ENCODE results near the gene DIPK1C. TPM values are rescaled to one million over a fixed set of nuclear protein-coding genes. Genes with fewer than 3 reads are reported as not detected.

Gene DIPK1C
- total RNA-seq, 1 donor from 2014 or later = 13.7 TPM

DNA sequence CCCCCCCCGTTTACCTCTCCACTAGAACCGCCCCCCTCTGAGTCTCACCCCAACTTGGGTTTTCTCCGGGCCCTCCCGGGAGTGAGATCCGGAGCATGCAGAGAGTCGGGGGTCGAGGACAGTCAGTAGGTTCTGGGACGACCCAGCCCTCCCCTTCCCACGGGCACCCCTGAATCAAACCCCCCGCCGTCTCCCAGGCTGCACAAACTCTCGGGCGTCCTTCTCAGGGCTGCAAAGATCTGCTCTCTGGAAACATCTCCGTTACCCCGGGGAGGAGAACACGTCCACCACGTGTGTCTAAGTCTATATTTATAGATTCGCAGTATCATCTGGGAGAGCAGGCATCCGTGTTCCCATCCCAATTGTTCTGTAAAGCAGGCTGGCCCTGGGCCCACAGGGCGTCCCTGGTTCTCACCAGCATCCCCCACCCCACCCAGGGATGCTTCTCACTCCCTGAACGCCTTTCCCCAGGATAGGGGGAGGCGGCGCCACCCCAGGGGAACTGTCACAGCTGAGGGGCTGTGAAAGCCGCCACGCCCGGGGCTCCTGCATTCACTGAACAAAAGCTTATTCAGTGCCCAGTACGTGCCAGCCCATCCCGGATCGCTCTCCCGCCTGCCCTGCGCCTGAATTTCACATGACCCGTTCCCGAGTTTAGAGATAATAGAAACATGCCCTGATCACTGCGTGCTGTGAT is 765 bp upstream of the DIPK1C start:
- Mint-ChIP-seq H3K4me3 (peak overlapping the region; percentile 82), H3K9me3 (no peaks in the 10 kb centered on the region), H3K27ac (no peak overlapping the region), H3K36me3 (no peaks in the 10 kb centered on the region), H3K27me3 (ENCODE audit: insufficient read depth, low read depth) (peaks cover 40% of the 10 kb centered on the region), H3K4me1 (peaks cover 27% of the 10 kb centered on the region)
- Histone ChIP-seq H2AFZ (replicated peaks) (no peak overlapping the region), H3K79me2 (ENCODE audit: low read depth) (peaks cover 3% of the 10 kb centered on the region), H3K27me3 (peaks cover 50% of the 10 kb centered on the region), H3K9me3 (ENCODE audit: low read depth) (no peaks in the 10 kb centered on the region), H3F3A (ENCODE audit: low read depth) (peaks cover 42% of the 10 kb centered on the region), H3K36me3 (no peaks in the 10 kb centered on the region), H3K4me3 (peak overlapping the region; percentile 53), H3K27ac (no peak overlapping the region), H3K9ac (no peak overlapping the region), H3K4me1 (peaks cover 48% of the 10 kb centered on the region), H3K4me2 (peak overlapping the region; percentile 81), H4K20me1 (ENCODE audit: low read depth) (no peaks in the 10 kb centered on the region)
- peak; percentile 29 for DNase-seq (ENCODE audit: low spot score)
- TF ChIP-seq EZH2 (IDR thresholded peaks at IDR 0.05) (no peak), EZH2phosphoT487 (IDR thresholded peaks at IDR 0.05) (no peak), CTCF (IDR thresholded peaks at IDR 0.05) (no peak)

DNA sequence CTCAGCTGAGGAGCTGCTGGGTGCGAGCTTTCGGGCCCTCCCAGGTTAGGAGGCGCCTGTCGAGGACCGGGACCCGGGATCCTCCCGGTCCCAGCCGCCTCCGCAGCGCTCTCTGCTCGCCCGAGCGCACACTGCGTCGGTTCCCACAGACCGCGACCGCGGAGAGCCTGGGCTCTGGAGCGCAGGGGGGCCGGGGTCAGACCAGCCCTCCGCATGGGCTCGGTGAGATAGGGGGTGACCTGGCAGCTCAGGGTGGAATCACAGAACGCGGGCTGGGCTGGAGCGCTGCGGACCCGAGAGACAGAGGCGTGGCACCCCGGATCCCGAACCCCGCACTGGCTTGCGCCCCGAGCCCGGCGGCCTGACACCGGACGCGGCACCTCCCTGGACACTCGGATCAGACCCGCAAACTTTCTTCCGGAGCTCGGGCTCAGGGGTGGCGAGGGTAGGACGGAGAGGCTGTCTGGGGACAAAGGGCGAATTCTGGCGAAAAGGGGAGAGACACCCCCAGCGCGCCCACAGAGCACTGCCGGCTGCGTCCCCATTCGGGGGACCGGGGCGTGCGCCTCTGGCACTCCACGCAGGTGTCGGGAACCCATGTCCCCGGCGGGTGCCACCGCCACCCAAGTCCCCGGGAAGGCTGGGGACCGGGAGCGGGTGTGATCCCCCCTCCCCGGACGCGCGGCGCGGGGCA is 612 bp downstream of the DIPK1C start:
- Histone ChIP-seq H3K4me2 (peak overlapping the region; percentile 99), H3K27ac (no peak overlapping the region), H3K36me3 (no peaks in the 10 kb centered on the region), H3F3A (ENCODE audit: low read depth) (peaks cover 56% of the 10 kb centered on the region), H3K4me1 (peaks cover 62% of the 10 kb centered on the region), H2AFZ (replicated peaks) (peak overlapping the region; percentile 88), H4K20me1 (ENCODE audit: low read depth) (no peaks in the 10 kb centered on the region), H3K9ac (peak overlapping the region; percentile 9), H3K4me3 (peak overlapping the region; percentile 91), H3K27me3 (peaks cover 50% of the 10 kb centered on the region), H3K9me3 (ENCODE audit: low read depth) (no peaks in the 10 kb centered on the region), H3K79me2 (ENCODE audit: low read depth) (peaks cover 3% of the 10 kb centered on the region)
- Mint-ChIP-seq H3K4me3 (peak overlapping the region; percentile 75), H3K36me3 (no peaks in the 10 kb centered on the region), H3K27me3 (ENCODE audit: insufficient read depth, low read depth) (peaks cover 40% of the 10 kb centered on the region), H3K9me3 (no peaks in the 10 kb centered on the region), H3K27ac (no peak overlapping the region), H3K4me1 (peaks cover 33% of the 10 kb centered on the region)
- DNase-seq (ENCODE audit: low spot score) = peak; percentile 59
- TF ChIP-seq EZH2 (IDR thresholded peaks at IDR 0.05) (peak; percentile 76), CTCF (IDR thresholded peaks at IDR 0.05) (no peak), EZH2phosphoT487 (IDR thresholded peaks at IDR 0.05) (peak; percentile 69)

DNA sequence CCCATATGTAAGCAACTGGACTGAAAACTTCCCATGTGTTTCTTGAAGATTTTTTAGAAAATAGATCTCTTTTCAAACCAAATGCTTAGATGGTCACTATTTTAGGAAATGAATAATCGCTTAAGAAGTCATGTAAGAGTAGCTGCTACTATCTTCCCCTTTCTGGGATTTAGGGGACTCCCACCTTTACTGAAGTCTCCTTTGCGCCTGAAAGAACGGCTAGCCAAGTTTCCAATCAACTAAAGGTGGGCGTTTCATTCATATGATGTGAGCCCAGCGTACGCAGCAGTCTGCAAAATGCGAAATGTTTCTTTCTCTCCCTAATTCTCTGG is 1.1 kb downstream of the DIPK1C start:
- DNase-seq (ENCODE audit: low spot score) = no peak
- peak overlapping the region; percentile 75 for H3K4me3 Mint-ChIP-seq
- peaks cover 40% of the 10 kb centered on the region for H3K27me3 Mint-ChIP-seq (ENCODE audit: insufficient read depth, low read depth)
- Histone ChIP-seq H3K27me3 (peaks cover 50% of the 10 kb centered on the region), H3K27ac (no peak overlapping the region), H4K20me1 (ENCODE audit: low read depth) (no peaks in the 10 kb centered on the region), H3K4me1 (peaks cover 67% of the 10 kb centered on the region), H3K9me3 (ENCODE audit: low read depth) (no peaks in the 10 kb centered on the region), H3K36me3 (no peaks in the 10 kb centered on the region), H3F3A (ENCODE audit: low read depth) (peaks cover 57% of the 10 kb centered on the region), H3K4me3 (peak overlapping the region; percentile 91), H3K79me2 (ENCODE audit: low read depth) (peaks cover 3% of the 10 kb centered on the region), H3K9ac (peak overlapping the region; percentile 9), H2AFZ (replicated peaks) (peak overlapping the region; percentile 88), H3K4me2 (peak overlapping the region; percentile 99)
- no peaks in the 10 kb centered on the region for H3K36me3 Mint-ChIP-seq
- TF ChIP-seq EZH2phosphoT487 (IDR thresholded peaks at IDR 0.05) = no peak
- TF ChIP-seq EZH2 (IDR thresholded peaks at IDR 0.05) = no peak
- TF ChIP-seq CTCF (IDR thresholded peaks at IDR 0.05) = no peak
- H3K9me3 Mint-ChIP-seq = no peaks in the 10 kb centered on the region
- H3K4me1 Mint-ChIP-seq = peaks cover 33% of the 10 kb centered on the region
- H3K27ac Mint-ChIP-seq = no peak overlapping the region

All from neural progenitor cell (in vitro differentiated cells).